ENCODE measurements around the gene ZGLP1. TPM values are rescaled to one million over a fixed set of nuclear protein-coding genes. Genes with fewer than 3 reads are reported as not detected.

The ZGLP1 gene
- total and polyA plus RNA-seq, 2 of the 13 experiments (the other 11 are each of a cell fraction or from before 2014, with no cell fraction given): 2.4 to 3.0 TPM

GRCh38 chr19:10334588-10335351, 25.2 kb upstream of the ZGLP1 start (continued):
- TF ChIP-seq ZNF615 (CRISPR knock-in tag; IDR thresholded peaks at IDR 0.05; ENCODE audit: borderline replicate concordance) (no peak), RBAK (CRISPR knock-in tag; IDR thresholded peaks at IDR 0.05) (no peak), HIVEP1 (CRISPR knock-in tag; IDR thresholded peaks at IDR 0.05) (no peak), KMT2A (CRISPR knock-in tag; IDR thresholded peaks at IDR 0.05) (0 out of 2 replicates have a peak, but pooled peaks have one; percentile 16), UBTF (CRISPR knock-in tag; IDR thresholded peaks at IDR 0.05) (peak; percentile 36), NFYC (CRISPR knock-in tag; IDR thresholded peaks at IDR 0.05) (peak; percentile 28; the same call in 1 of the 2 replicates), GATAD1 (CRISPR knock-in tag; IDR thresholded peaks at IDR 0.05) (peak; percentile 62), ETV5 (CRISPR knock-in tag; IDR thresholded peaks at IDR 0.05; ENCODE audit: borderline replicate concordance) (peak; percentile 65; the same call in 1 of the 2 replicates), ZNF549 (CRISPR knock-in tag; IDR thresholded peaks at IDR 0.05) (no peak), ZNF441 (CRISPR knock-in tag; IDR thresholded peaks at IDR 0.05; ENCODE audit: borderline replicate concordance) (0 out of 2 replicates have a peak, but pooled peaks have one; percentile 45), RBM22 (optimal IDR thresholded peaks at IDR 0.05; ENCODE audit: low read length) (peak; percentile 20), DZIP1 (CRISPR knock-in tag; IDR thresholded peaks at IDR 0.05) (no peak), ZNF296 (CRISPR knock-in tag; conservative IDR thresholded peaks at IDR 0.05) (peak; percentile 83), ZNF558 (CRISPR knock-in tag; IDR thresholded peaks at IDR 0.05; ENCODE audit: borderline replicate concordance) (0 out of 2 replicates have a peak, but pooled peaks have one; percentile 35), TAF15 (IDR thresholded peaks at IDR 0.05; ENCODE audit: low read depth, low read length, poor library complexity, severe bottlenecking) (peak; percentile 70), MZF1 (CRISPR knock-in tag; IDR thresholded peaks at IDR 0.05; ENCODE audit: borderline replicate concordance) (no peak), SAP130 (CRISPR knock-in tag; IDR thresholded peaks at IDR 0.05; ENCODE audit: low read depth) (peak; percentile 98), ZNF292 (CRISPR knock-in tag; IDR thresholded peaks at IDR 0.05; ENCODE audit: borderline replicate concordance, low read depth) (no peak; the same call in 1 of the 2 replicates), SP1 (IDR thresholded peaks at IDR 0.05) (no peak), SP1 (CRISPR knock-in tag; IDR thresholded peaks at IDR 0.05) (peak; percentile 75), CBFB (CRISPR knock-in tag; IDR thresholded peaks at IDR 0.05) (0 out of 2 replicates have a peak, but pooled peaks have one; percentile 12), HNF4G (IDR thresholded peaks at IDR 0.05; ENCODE audit: borderline replicate concordance, low read depth, low read length) (no peak), HNF4G (CRISPR knock-in tag; IDR thresholded peaks at IDR 0.05; ENCODE audit: borderline replicate concordance, low read depth) (no peak; the same call in 1 of the 2 replicates), ZNF781 (CRISPR knock-in tag; IDR thresholded peaks at IDR 0.05; ENCODE audit: borderline replicate concordance, not compliant biosample characterization) (no peak), ZC3H4 (CRISPR knock-in tag; IDR thresholded peaks at IDR 0.05; ENCODE audit: borderline replicate concordance) (no peak), SALL1 (CRISPR knock-in tag; IDR thresholded peaks at IDR 0.05) (peak; percentile 52; the same call in 1 of the 2 replicates), NFKB2 (CRISPR knock-in tag; IDR thresholded peaks at IDR 0.05; ENCODE audit: borderline replicate concordance) (peak; percentile 63; the same call in 1 of the 2 replicates)

All from HepG2 (cell line).